Measurements from ENCODE around the gene MEGF6.

Gene MEGF6

DNA sequence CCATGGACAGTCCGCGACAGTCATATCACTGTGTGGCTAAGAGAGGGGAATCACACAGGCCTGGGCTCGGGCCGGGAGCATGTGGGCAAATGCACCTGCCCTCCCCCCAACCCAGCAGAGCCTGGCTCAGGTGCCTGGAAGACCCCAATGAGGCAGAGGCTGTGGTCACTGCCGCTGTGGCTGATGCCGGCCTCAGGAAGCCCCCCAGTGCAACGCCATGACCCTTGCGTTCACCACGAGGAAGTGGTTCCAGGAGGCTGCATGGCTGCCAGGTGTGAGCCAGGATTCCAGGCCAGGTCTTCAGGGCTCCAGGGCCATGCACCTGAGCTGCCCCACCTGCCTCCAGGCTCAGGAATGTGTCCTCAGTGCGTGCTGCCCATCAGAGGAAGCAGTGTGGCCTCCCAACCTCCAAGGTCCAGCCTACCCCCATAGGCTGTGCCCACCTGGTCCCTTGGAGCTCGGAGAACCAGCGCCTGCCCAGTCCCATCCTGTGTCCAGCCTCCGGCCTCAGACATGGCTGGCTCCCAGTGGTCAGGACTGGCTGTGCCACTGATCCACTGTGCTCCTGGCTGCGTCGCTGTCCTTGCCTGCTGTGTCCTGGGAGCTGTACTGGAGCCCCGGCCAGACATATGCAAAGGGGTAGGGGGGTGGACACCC is 148.8 kb downstream of the MEGF6 start:
- H3K27ac ChIP-seq (replicated peaks), result no peak overlapping the region
- TF ChIP-seq GABPA (IDR thresholded peaks at IDR 0.05; ENCODE audit: low read depth) (no peak), POLR2AphosphoS5 (IDR thresholded peaks at IDR 0.05; ENCODE audit: low read depth) (no peak), SPI1 (IDR thresholded peaks at IDR 0.05; ENCODE audit: borderline replicate concordance, low read depth) (no peak)
- TF ChIP-seq, protein P1, sequence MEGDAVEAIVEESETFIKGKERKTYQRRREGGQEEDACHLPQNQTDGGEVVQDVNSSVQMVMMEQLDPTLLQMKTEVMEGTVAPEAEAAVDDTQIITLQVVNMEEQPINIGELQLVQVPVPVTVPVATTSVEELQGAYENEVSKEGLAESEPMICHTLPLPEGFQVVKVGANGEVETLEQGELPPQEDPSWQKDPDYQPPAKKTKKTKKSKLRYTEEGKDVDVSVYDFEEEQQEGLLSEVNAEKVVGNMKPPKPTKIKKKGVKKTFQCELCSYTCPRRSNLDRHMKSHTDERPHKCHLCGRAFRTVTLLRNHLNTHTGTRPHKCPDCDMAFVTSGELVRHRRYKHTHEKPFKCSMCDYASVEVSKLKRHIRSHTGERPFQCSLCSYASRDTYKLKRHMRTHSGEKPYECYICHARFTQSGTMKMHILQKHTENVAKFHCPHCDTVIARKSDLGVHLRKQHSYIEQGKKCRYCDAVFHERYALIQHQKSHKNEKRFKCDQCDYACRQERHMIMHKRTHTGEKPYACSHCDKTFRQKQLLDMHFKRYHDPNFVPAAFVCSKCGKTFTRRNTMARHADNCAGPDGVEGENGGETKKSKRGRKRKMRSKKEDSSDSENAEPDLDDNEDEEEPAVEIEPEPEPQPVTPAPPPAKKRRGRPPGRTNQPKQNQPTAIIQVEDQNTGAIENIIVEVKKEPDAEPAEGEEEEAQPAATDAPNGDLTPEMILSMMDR (IDR thresholded peaks at IDR 0.05; ENCODE audit: insufficient read depth, low read length), result no peak
- TF ChIP-seq, protein P2, sequence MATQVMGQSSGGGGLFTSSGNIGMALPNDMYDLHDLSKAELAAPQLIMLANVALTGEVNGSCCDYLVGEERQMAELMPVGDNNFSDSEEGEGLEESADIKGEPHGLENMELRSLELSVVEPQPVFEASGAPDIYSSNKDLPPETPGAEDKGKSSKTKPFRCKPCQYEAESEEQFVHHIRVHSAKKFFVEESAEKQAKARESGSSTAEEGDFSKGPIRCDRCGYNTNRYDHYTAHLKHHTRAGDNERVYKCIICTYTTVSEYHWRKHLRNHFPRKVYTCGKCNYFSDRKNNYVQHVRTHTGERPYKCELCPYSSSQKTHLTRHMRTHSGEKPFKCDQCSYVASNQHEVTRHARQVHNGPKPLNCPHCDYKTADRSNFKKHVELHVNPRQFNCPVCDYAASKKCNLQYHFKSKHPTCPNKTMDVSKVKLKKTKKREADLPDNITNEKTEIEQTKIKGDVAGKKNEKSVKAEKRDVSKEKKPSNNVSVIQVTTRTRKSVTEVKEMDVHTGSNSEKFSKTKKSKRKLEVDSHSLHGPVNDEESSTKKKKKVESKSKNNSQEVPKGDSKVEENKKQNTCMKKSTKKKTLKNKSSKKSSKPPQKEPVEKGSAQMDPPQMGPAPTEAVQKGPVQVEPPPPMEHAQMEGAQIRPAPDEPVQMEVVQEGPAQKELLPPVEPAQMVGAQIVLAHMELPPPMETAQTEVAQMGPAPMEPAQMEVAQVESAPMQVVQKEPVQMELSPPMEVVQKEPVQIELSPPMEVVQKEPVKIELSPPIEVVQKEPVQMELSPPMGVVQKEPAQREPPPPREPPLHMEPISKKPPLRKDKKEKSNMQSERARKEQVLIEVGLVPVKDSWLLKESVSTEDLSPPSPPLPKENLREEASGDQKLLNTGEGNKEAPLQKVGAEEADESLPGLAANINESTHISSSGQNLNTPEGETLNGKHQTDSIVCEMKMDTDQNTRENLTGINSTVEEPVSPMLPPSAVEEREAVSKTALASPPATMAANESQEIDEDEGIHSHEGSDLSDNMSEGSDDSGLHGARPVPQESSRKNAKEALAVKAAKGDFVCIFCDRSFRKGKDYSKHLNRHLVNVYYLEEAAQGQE (IDR thresholded peaks at IDR 0.05; ENCODE audit: insufficient replicate concordance, low read depth), result no peak
- H3K27me3 ChIP-seq (ENCODE audit: insufficient read depth, poor library complexity, severe bottlenecking), result peaks cover 2% of the 10 kb centered on the region
- no peak overlapping the region for H3K4me3 ChIP-seq (replicated peaks; ENCODE audit: insufficient read depth, low read length)
- DNase-seq (ENCODE audit: low read depth in 1 of 2, low spot score in 1 of 2), result no peak

DNA sequence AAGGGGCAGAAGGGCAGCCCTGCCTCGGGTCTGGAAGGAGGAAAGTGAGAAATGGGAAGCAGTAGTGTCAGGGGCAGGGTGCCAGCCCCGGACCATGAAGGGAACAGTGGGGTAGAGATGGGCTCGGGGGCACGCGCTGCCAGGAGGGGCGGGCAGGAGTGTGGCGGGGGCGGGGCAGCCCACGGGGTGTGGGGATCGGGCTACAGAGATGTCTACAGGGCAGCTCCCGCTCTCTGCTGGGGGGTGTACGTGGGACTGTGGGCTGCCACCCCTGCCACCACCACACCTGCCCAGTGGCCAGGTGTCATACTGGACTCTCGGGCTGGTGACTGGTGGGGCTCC is 149.4 kb downstream of the MEGF6 start:
- TF ChIP-seq GABPA (IDR thresholded peaks at IDR 0.05; ENCODE audit: low read depth) (no peak), SPI1 (IDR thresholded peaks at IDR 0.05; ENCODE audit: borderline replicate concordance, low read depth) (no peak), POLR2AphosphoS5 (IDR thresholded peaks at IDR 0.05; ENCODE audit: low read depth) (no peak)
- TF ChIP-seq, protein P1 (IDR thresholded peaks at IDR 0.05; ENCODE audit: insufficient read depth, low read length), result no peak
- TF ChIP-seq, protein P2 (IDR thresholded peaks at IDR 0.05; ENCODE audit: insufficient replicate concordance, low read depth), result no peak
- Histone ChIP-seq H3K27me3 (ENCODE audit: insufficient read depth, poor library complexity, severe bottlenecking) (peaks cover 5% of the 10 kb centered on the region), H3K4me3 (replicated peaks; ENCODE audit: insufficient read depth, low read length) (no peak overlapping the region), H3K27ac (replicated peaks) (no peak overlapping the region)
- DNase-seq (ENCODE audit: low read depth in 1 of 2, low spot score in 1 of 2), result no peak

DNA sequence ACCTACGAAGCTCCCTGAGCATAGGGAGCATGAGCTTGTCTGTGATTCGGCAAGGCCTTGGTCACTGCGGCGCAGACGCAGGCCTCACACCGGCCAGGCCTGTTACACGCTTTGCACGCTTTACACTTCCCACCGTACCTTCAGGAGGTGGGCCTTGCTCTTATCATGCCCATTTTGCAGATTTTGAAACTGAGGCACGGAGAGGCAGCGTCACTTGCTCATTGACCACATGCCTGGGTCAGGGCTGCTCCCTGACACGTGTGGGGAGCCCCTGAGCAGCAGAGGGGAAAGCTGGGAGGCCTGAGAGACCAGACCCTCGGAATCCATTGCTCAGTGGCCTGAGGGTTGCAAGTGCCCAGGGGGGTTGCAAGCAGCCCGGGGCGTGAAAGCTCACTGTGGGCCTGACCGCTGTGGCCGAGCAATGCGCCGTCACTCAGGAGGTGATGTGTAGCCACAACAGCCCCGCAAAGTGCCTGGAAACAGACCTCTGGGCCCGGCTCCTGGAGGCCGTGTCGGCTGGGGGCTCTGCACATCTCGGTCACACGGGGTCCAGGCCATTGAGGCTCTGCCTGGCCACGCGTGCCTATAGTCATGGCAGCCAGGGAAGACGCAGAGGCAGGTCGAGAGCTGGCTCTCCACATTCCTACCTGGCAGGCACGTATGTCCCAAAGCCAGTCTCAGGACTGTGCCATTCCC is 149.9 kb downstream of the MEGF6 start:
- no peak for DNase-seq (ENCODE audit: low read depth in 1 of 2, low spot score in 1 of 2)
- Histone ChIP-seq H3K27ac (replicated peaks) (no peak overlapping the region), H3K4me3 (replicated peaks; ENCODE audit: insufficient read depth, low read length) (no peak overlapping the region), H3K27me3 (ENCODE audit: insufficient read depth, poor library complexity, severe bottlenecking) (peaks cover 5% of the 10 kb centered on the region)
- no peak for TF ChIP-seq SPI1 (IDR thresholded peaks at IDR 0.05; ENCODE audit: borderline replicate concordance, low read depth)
- TF ChIP-seq POLR2AphosphoS5 (IDR thresholded peaks at IDR 0.05; ENCODE audit: low read depth), result no peak
- no peak for TF ChIP-seq GABPA (IDR thresholded peaks at IDR 0.05; ENCODE audit: low read depth)
- TF ChIP-seq, protein P2 (IDR thresholded peaks at IDR 0.05; ENCODE audit: insufficient replicate concordance, low read depth), result no peak
- TF ChIP-seq, protein P1 (IDR thresholded peaks at IDR 0.05; ENCODE audit: insufficient read depth, low read length), result no peak
